Choroid plexus epithelial cell (primary cell): Measurements from ENCODE around the gene DNAH14.
A peak's percentile ranks its signal among the peaks of the same experiment; 100 is the strongest.
"Not testable (repeated sequence)": the region's sequence is repeated elsewhere in the genome, so short reads cannot be mapped to it uniquely, and the experiment has no call there.

ENCODE experiments used
- DNase-seq: peaks from one replicate; pipeline ENCODE4 v3.0.0-alpha.2; 2010; ENCODE audit warnings: low read depth
- H3K4me3 ChIP-seq: 2 replicates; pipeline ENCODE4 v1.5.1; 2011; ENCODE audit warnings: low read depth, mild to moderate bottlenecking, control low read depth, low read length, moderate library complexity
- TF ChIP-seq, protein P1 (sequence below): conservative IDR thresholded peaks from 2 replicates; pipeline ENCODE4 v1.5.1; 2011; ENCODE audit warnings: low read depth, mild to moderate bottlenecking, control low read depth, inconsistent platforms, low read length, moderate library complexity

Gene DNAH14

DNA sequence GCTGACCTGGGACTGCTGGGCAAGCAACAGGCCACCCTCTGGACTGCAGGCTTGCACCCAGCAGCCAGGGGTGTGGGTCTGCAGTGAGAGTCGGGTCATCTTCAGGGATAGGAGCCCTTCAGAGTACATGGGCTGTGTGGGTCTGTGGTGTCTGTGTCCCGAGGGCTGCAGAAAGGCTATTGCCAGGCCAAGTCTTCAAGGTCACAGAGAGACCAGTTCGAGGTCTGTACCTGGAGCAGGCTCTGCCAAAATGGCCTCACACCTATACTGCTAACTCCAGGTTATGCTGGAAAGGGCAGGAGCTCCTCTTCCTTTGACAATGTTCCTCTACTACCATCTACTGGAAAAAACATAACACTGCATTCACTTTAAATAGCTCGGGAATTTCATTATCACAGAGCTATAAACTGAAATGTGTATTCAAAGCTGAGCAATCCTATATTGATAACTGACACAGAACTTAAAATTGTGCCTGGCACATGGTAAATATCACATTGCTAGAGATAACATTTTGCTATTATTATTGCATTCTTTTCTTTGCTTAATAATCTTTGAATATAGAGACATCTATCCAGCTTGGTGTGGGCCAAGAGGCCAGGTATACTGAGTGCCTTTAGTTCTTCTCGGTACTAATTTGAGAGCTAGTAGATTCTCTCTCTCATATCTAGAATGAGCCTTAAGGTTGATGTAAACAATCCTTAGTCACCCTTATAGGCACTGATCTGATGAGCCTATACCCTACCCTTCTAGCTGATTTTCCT is 6.9 kb upstream of the DNAH14 start:
- DNase-seq: peak; percentile 53

DNA sequence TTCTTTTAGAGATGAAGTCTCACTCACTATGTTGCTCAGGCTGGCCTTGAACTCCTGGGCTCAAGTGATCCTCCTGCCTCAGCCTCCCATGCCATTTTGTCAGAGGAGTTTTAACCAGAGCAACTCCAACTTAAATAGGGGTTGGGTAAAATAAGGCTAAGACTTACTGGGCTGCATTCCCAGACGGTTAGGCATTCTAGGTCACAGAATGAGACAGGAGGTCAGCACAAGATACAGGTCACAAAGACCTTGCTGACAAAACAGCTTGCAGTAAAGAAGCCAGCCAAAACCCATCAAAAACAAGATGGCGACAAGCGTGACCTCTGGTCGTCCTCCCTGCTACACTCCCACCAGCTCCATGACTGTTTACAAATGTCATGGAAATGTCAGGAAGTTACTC is 5.7 kb upstream of the DNAH14 start:
- TF ChIP-seq, protein P1, sequence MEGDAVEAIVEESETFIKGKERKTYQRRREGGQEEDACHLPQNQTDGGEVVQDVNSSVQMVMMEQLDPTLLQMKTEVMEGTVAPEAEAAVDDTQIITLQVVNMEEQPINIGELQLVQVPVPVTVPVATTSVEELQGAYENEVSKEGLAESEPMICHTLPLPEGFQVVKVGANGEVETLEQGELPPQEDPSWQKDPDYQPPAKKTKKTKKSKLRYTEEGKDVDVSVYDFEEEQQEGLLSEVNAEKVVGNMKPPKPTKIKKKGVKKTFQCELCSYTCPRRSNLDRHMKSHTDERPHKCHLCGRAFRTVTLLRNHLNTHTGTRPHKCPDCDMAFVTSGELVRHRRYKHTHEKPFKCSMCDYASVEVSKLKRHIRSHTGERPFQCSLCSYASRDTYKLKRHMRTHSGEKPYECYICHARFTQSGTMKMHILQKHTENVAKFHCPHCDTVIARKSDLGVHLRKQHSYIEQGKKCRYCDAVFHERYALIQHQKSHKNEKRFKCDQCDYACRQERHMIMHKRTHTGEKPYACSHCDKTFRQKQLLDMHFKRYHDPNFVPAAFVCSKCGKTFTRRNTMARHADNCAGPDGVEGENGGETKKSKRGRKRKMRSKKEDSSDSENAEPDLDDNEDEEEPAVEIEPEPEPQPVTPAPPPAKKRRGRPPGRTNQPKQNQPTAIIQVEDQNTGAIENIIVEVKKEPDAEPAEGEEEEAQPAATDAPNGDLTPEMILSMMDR: no peak
- no peak overlapping the region for H3K4me3 ChIP-seq
- peak; percentile 9 for DNase-seq

More for the DNA sequence above, 6.9 kb upstream of the DNAH14 start:
- no peak overlapping the region for H3K4me3 ChIP-seq
- TF ChIP-seq, protein P1: peak; percentile 72

DNA sequence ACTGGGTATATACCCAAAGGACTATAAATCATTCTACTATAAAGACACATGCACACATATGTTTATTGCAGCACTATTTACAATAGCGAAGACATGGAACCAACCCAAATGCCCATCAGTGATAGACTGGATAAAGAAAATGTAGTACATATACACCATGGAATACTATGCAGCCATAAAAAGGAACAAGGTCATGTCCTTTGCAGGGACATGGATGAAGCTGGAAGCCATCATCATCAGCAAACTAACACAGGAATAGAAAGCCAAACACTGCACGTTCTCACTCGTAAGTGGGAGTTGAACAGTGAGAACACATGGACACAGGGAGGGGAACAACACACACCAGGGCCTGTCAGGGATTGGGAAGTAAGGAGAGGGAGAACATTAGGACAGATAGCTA is 1.8 kb upstream of the DNAH14 start:
- not testable (repeated sequence) for DNase-seq, H3K4me3 ChIP-seq

- no peak for DNase-seq
- H3K4me3 ChIP-seq: peak overlapping the region; percentile 68
- TF ChIP-seq, protein P1: no peak
Observed at GRCh38 chr1:224928906-224929305, 569 bp upstream of the DNAH14 start.

GRCh38 chr1:224931605-224932004 is 2.1 kb downstream of the DNAH14 start:
- DNase-seq: no peak
- H3K4me3 ChIP-seq: no peak overlapping the region
- TF ChIP-seq, protein P1: no peak

DNA sequence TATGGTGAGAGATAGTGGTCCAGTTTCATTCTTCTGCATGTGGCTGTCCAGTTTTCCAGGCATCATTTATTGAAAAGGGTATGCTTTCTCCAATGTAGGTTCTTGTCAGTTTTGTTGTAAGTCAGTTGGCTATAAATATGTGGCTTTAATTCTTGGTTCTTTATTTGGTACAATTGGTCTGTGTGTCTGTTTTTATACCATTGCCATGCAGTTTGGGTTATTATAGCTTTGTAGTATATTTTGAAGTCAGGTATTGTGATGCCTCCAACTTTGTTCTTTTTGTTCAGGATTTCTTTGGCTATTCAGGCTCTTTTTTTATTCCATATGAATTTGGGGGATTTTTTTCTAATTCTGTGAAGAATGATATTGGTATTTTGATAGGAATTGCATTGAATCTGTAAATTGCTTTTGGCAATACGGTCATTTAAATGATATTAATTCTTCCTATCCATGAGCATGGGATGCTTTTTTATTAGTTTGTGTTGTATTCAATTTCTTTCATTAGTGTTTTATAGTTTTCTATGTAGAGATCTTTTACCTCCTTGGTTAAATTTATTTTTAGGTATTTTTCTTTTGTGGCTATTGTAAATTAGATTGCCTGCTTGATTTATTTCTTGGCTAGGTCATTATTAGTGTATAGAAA is 3.3 kb downstream of the DNAH14 start:
- DNase-seq: no peak
- TF ChIP-seq, protein P1: no peak
- no peak overlapping the region for H3K4me3 ChIP-seq

GRCh38 chr1:224933584-224933983 is 4.1 kb downstream of the DNAH14 start:
- DNase-seq: no peak
- H3K4me3 ChIP-seq: no peak overlapping the region
- TF ChIP-seq, protein P1: no peak
